Measurements from ENCODE around the gene POGZ. TPM values are rescaled to one million over a fixed set of nuclear protein-coding genes. Genes with fewer than 3 reads are reported as not detected.

The POGZ gene
- total RNA-seq, 1 experiment from 2014 or later, result 80.6 TPM

DNA sequence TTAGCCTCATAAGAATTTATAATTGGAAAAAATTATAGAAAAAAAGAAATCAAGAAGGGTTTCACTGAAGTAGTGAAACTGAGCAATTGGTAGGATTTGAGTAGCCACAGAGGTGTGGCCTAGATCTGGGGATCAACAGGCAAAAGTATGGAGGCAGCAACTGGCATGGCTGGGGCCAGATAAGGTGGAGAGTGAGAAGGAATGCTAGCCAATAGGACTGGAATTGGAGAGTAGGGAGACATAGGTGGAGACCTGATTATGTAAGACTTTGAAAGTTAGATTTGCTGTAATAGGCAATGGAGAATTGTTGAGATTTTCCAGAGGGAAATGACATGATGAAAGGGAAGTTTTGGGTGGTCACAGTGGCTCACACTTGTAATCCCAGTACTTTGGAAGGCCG, 27.3 kb upstream of the POGZ start:
- no peak overlapping the region for H3K27ac ChIP-seq (ENCODE audit: low read depth, low read length)
- no peak overlapping the region for H3K9ac ChIP-seq (ENCODE audit: low read length)
- H2AFZ ChIP-seq (ENCODE audit: low read depth, low read length, poor library complexity, severe bottlenecking), result no peak overlapping the region
- ATAC-seq (no peak), DNase-seq (ENCODE audit: low read depth, low spot score) (no peak)
- TF ChIP-seq SRF (IDR thresholded peaks at IDR 0.05; ENCODE audit: low read depth) (no peak), EZH2 (IDR thresholded peaks at IDR 0.05) (no peak), EZH2phosphoT487 (IDR thresholded peaks at IDR 0.05; ENCODE audit: borderline replicate concordance) (no peak), TCF7L2 (IDR thresholded peaks at IDR 0.05; ENCODE audit: borderline replicate concordance, extremely low read depth, insufficient read depth, insufficient read length) (no peak), POLR2A (IDR thresholded peaks at IDR 0.05; ENCODE audit: borderline replicate concordance, extremely low read depth, insufficient read depth, insufficient read length) (no peak), JUND (IDR thresholded peaks at IDR 0.05) (no peak), ZFX (IDR thresholded peaks at IDR 0.05) (no peak)
- no peaks in the 10 kb centered on the region for H3K9me2 ChIP-seq (ENCODE audit: insufficient read depth)
- intact Hi-C loops (cut with micrococcal nuclease), result no loop called here
- POLR2A ChIA-PET, result no interaction called here
- H3K4me1 ChIP-seq (ENCODE audit: control insufficient read depth in 1 of 2, insufficient read depth in 2 of 2, low read length in 2 of 2), result no peaks in the 10 kb centered on the region
- H4K20me1 ChIP-seq (ENCODE audit: insufficient read depth), result no peaks in the 10 kb centered on the region
- no peaks in the 10 kb centered on the region for H3K79me2 ChIP-seq (ENCODE audit: insufficient read depth, low read length)
- H3K27me3 ChIP-seq (ENCODE audit: insufficient read depth, low read length), result no peaks in the 10 kb centered on the region
- BruUV-seq (replicated peaks), result no TSS peak
- no peak overlapping the region for H3K4me2 ChIP-seq (ENCODE audit: low read length)
- CTCF ChIA-PET, result interaction anchor here (1.2 to 1.6 kb wide), 2 partner anchors 8 to 9 kb away, joined by 3 to 7 read pairs; no protein-coding TSS in a partner anchor
- RAD21 ChIA-PET (ENCODE audit: low non-redundant PET in 1 of 2, low total read pairs in 2 of 2, uncharacterized antibody in 2 of 2, unreplicated experiment in 2 of 2), result no interaction called here
- peaks cover 0 to 6% of the 10 kb centered on the region in 2 experiments; a peak in 2 of 4 replicates for H3K9me3 ChIP-seq (ENCODE audit: control insufficient read depth in 1 of 2, insufficient read depth in 1 of 2, low read depth in 1 of 2, low read length in 2 of 2)
- H3K36me3 ChIP-seq (ENCODE audit: control insufficient read depth in 1 of 2, insufficient read depth in 2 of 2, low read length in 2 of 2), result no peaks in the 10 kb centered on the region
- no peak overlapping the region for H3K4me3 ChIP-seq (replicated peaks in 1 of 2; ENCODE audit: low read depth in 1 of 2, low read length in 2 of 2)

DNA sequence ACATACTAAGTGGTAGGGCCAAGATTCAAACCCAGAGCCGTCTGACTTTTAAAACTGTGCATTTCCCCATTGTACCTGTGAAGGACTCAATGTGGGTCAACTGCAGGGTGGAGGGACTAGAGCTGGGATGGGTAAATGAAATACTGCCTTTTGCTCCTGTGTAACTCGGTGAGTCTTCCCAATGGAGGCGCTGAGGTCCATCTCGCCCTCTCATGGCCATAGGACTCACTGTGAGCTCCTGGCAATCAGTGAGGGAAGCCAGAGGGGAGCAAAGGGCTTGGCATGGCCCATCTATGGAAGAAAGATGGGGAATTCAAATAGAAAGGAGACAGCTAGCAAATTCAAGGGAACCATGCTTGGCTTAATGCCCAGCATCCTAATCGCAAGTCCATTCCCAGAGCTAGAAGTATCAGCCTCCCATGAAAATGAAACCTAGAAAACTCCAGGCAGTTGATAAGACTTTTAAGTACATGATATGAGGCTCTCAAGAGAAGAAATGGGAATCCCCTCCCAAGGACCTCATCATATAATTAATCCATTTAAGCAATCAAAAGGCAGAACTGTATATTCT, 26.5 kb upstream of the POGZ start:
- H2AFZ ChIP-seq (ENCODE audit: low read depth, low read length, poor library complexity, severe bottlenecking), result no peak overlapping the region
- H3K36me3 ChIP-seq (ENCODE audit: control insufficient read depth in 1 of 2, insufficient read depth in 2 of 2, low read length in 2 of 2), result no peaks in the 10 kb centered on the region
- H3K27me3 ChIP-seq (ENCODE audit: insufficient read depth, low read length), result no peaks in the 10 kb centered on the region
- no peaks in the 10 kb centered on the region for H3K4me1 ChIP-seq (ENCODE audit: control insufficient read depth in 1 of 2, insufficient read depth in 2 of 2, low read length in 2 of 2)
- intact Hi-C loops (cut with micrococcal nuclease), result no loop called here
- TF ChIP-seq, protein P1, sequence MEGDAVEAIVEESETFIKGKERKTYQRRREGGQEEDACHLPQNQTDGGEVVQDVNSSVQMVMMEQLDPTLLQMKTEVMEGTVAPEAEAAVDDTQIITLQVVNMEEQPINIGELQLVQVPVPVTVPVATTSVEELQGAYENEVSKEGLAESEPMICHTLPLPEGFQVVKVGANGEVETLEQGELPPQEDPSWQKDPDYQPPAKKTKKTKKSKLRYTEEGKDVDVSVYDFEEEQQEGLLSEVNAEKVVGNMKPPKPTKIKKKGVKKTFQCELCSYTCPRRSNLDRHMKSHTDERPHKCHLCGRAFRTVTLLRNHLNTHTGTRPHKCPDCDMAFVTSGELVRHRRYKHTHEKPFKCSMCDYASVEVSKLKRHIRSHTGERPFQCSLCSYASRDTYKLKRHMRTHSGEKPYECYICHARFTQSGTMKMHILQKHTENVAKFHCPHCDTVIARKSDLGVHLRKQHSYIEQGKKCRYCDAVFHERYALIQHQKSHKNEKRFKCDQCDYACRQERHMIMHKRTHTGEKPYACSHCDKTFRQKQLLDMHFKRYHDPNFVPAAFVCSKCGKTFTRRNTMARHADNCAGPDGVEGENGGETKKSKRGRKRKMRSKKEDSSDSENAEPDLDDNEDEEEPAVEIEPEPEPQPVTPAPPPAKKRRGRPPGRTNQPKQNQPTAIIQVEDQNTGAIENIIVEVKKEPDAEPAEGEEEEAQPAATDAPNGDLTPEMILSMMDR (IDR thresholded peaks at IDR 0.05 in 2 of 3, conservative IDR thresholded peaks at IDR 0.05 in 1 of 3; ENCODE audit: borderline replicate concordance in 1 of 3, insufficient read depth in 1 of 3, low read depth in 2 of 3, low read length in 2 of 3), result peak in 2 of 3 experiments; percentile 16 to 22; a peak in 2 of 6 replicates
- TF ChIP-seq SIN3A (IDR thresholded peaks at IDR 0.05; ENCODE audit: low read depth), result no peak
- peak; percentile 28; the same call in 1 of the 2 replicates for TF ChIP-seq RAD21 (IDR thresholded peaks at IDR 0.05; ENCODE audit: low read depth)
- TF ChIP-seq ZFX (IDR thresholded peaks at IDR 0.05), result no peak
- no peak for TF ChIP-seq EZH2phosphoT487 (IDR thresholded peaks at IDR 0.05; ENCODE audit: borderline replicate concordance)
- TF ChIP-seq, protein P2, sequence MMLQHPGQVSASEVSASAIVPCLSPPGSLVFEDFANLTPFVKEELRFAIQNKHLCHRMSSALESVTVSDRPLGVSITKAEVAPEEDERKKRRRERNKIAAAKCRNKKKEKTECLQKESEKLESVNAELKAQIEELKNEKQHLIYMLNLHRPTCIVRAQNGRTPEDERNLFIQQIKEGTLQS (IDR thresholded peaks at IDR 0.05), result no peak
- no peak for TF ChIP-seq JUND (IDR thresholded peaks at IDR 0.05)
- TF ChIP-seq YY1 (IDR thresholded peaks at IDR 0.05; ENCODE audit: extremely low read depth, insufficient replicate concordance, low read depth, low read length), result no peak
- TF ChIP-seq CEBPB (IDR thresholded peaks at IDR 0.05; ENCODE audit: low read depth), result no peak
- no peak for TF ChIP-seq SRF (IDR thresholded peaks at IDR 0.05; ENCODE audit: low read depth)
- no peak for TF ChIP-seq ELF1 (IDR thresholded peaks at IDR 0.05; ENCODE audit: borderline replicate concordance, low read depth)
- no peak for TF ChIP-seq EZH2 (IDR thresholded peaks at IDR 0.05)
- no peaks in the 10 kb centered on the region for H3K79me2 ChIP-seq (ENCODE audit: insufficient read depth, low read length)
- ChIA-PET POLR2A (interaction anchor here (0.7 to 1.1 kb wide), 2 partner anchors 8 to 9 kb away, joined by 3 to 4 read pairs; no protein-coding TSS in a partner anchor), RAD21 (ENCODE audit: low non-redundant PET in 1 of 2, low total read pairs in 2 of 2, uncharacterized antibody in 2 of 2, unreplicated experiment in 2 of 2) (no interaction called here), CTCF (interaction anchor here (1.2 to 1.6 kb wide), 5 partner anchors 9 to 54 kb away, joined by 3 to 7 read pairs (median 3); partner anchors contain the start of genes CGN and TUFT1)
- no peaks in the 10 kb centered on the region for H4K20me1 ChIP-seq (ENCODE audit: insufficient read depth)
- no peaks in the 10 kb centered on the region for H3K9me2 ChIP-seq (ENCODE audit: insufficient read depth)
- H3K9ac ChIP-seq (ENCODE audit: low read length), result no peak overlapping the region
- no peak for DNase-seq (ENCODE audit: low read depth, low spot score)
- H3K4me2 ChIP-seq (ENCODE audit: low read length), result no peak overlapping the region
- H3K9me3 ChIP-seq (ENCODE audit: control insufficient read depth in 1 of 2, insufficient read depth in 1 of 2, low read depth in 1 of 2, low read length in 2 of 2), result peaks cover 0 to 6% of the 10 kb centered on the region in 2 experiments; a peak in 2 of 4 replicates
- no peak overlapping the region for H3K4me3 ChIP-seq (replicated peaks in 1 of 2; ENCODE audit: low read depth in 1 of 2, low read length in 2 of 2)
- H3K27ac ChIP-seq (ENCODE audit: low read depth, low read length), result no peak overlapping the region
- BruUV-seq (replicated peaks), result no TSS peak
- peak; percentile 86 for ATAC-seq

All from HCT116 (cell line).